ENCODE results near the gene GOLT1A.

The GOLT1A gene

DNA sequence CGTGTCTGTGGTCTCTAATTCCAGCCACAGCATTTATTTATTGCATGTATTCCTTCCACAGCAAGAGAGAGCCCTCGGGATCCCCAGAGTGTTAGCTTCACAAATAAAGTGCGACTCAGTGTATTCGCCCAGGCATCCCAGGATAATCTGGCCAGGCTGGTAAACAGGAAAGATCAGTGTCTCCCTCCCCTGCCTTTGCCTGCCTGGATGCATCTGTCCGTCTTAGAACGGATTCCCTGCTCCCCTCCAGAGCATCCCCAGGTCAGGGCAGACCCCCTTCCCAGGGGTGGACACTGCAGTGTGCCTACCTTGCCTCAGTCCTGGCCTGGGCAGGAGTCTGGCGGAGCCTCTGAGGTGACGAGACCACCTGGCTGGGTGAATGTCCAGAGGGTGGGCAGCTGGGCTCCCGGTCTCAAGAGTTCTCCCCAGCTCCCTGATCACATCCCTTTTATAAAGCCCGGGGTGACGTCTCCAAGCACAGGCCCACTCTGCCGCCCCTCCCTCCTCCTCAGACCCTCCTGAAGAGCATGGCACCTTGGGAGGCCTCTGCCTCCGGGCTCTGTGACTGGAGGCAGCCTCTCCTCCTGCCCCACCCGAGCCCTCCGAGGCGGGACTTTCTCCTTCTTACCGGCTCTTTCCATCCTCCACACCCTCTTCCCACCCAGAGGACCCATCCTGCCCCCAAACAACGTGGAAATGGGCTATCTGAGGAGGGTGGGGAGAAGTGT is 17.6 kb downstream of the GOLT1A start, which contains the start of gene KISS1:
TSS of gene KISS1 (minus strand) at position 424 of the 728 bp plus-strand sequence. CDS start 3,615 bp downstream, outside the sequence.
- no peak for TF ChIP-seq CTCF (IDR thresholded peaks at IDR 0.05; ENCODE audit: control extremely low read depth, extremely low read depth, low read depth, missing control alignments)
- ChIA-PET POLR2A (no interaction called here), CTCF (interaction anchor here (1.0 to 2.7 kb wide), 3 partner anchors 10 to 33 kb away, joined by 3 to 10 read pairs (median 6); no protein-coding TSS in a partner anchor)
- no peak for DNase-seq (ENCODE audit: extremely low spot score)

DNA sequence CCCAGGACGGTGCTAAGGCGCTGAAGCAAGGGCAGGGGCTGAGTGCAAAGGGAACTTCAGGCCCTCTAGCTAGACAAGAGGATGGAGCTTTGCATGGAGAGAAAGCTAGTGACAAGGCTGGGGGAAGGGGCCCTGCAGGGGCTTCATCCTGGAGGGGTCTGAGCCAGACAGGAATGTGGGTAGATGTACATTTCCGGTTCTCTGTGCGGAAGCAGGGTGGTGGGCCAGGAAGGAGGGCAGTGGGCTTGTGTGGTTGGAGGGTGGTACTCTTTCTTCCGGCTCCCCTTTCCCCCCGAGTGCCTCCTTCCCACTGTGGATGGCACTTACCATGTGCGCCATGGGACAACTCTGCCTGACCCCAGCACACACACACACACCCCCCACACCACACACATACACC is 19.0 kb downstream of the GOLT1A start:
- TF ChIP-seq CTCF (IDR thresholded peaks at IDR 0.05; ENCODE audit: control extremely low read depth, extremely low read depth, low read depth, missing control alignments), result no peak
- DNase-seq (ENCODE audit: extremely low spot score), result no peak
- POLR2A ChIA-PET, result no interaction called here
- CTCF ChIA-PET, result interaction anchor here (7.3 kb wide), 1 partner anchor 11 kb away, joined by 46 read pairs; no protein-coding TSS in a partner anchor

DNA sequence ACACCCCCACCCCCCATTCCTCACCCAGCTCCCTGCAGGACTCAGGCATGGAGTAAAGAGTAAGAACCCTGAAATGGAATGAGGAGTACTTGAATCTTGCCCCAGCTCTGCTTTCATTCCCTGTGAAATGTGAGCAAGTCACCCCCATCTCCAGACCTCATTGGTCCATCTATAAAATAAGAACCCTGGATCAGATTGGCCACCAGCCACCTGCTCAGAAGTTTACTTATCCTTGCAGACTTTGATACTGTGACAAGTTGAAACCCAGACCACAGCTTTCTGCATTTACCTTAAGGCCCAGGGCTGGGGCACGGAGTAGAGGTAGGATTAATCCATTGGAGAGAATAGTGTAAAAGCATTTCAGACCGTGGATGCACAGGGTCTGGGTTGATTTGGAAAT is 19.7 kb downstream of the GOLT1A start:
- POLR2A ChIA-PET, result no interaction called here
- no peak for TF ChIP-seq CTCF (IDR thresholded peaks at IDR 0.05; ENCODE audit: control extremely low read depth, extremely low read depth, low read depth, missing control alignments)
- DNase-seq (ENCODE audit: extremely low spot score), result no peak
- CTCF ChIA-PET, result interaction anchor here (7.3 kb wide), 1 partner anchor 12 kb away, joined by 46 read pairs; no protein-coding TSS in a partner anchor

DNA sequence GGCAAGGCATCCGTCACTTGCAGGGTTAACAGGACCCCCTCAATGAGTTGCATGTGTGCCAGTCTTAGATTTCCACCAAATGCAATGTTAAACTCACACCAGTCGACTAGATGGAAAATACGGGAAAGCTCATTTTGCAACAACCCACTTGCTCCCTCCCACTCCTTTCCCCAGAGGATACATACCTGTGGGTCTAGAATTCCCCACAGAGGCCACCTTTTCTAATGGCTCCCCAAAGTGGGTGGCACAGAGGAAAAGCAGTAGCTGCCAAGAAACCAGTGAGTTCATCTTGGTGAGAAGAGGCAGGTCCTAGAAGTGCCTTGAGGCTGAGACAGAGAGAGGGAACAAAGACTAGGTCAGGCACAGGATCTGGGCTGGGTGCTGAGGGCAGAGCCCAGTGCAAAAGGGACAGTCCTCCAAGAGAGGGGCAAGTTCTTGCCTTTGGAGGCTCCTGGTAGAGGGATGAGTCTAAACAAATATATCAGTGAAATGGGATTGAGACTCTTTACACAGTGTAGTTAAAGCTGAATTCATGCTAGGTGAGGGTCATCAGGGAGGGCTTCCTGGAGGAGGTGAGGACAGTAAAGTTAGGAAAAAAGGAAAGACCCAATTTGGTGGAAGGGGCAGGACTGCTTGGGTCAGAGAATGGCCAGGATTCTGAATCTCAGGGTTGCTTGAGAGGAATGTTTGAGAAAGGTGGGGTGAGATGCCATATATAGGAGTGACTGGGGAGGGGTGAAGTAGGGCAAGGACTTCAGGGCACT is 21.0 kb downstream of the GOLT1A start:
- no peak for DNase-seq (ENCODE audit: extremely low spot score)
- ChIA-PET POLR2A (no interaction called here), CTCF (interaction anchor here (7.3 kb wide), 1 partner anchor 13 kb away, joined by 46 read pairs; no protein-coding TSS in a partner anchor)
- TF ChIP-seq CTCF (IDR thresholded peaks at IDR 0.05; ENCODE audit: control extremely low read depth, extremely low read depth, low read depth, missing control alignments), result no peak

GRCh38 chr1:204192046-204192445 is 21.7 kb downstream of the GOLT1A start:
- no peak for DNase-seq (ENCODE audit: extremely low spot score)
- TF ChIP-seq CTCF (IDR thresholded peaks at IDR 0.05; ENCODE audit: control extremely low read depth, extremely low read depth, low read depth, missing control alignments), result no peak
- POLR2A ChIA-PET, result no interaction called here
- CTCF ChIA-PET, result interaction anchor here (1.7 to 7.3 kb wide), 2 partner anchors 14 to 29 kb away, joined by 6 to 46 read pairs; no protein-coding TSS in a partner anchor

- ChIA-PET POLR2A (interaction anchor here (0.6 kb wide), 1 partner anchor 441 kb away, joined by 4 read pairs; no protein-coding TSS in a partner anchor), CTCF (interaction anchor here (1.1 to 7.3 kb wide), 4 partner anchors 13 to 52 kb away, joined by 4 to 46 read pairs (median 5); no protein-coding TSS in a partner anchor)
Observed at GRCh38 chr1:204191456-204191855, 22.3 kb downstream of the GOLT1A start.

More at GRCh38 chr1:204191456-204191855, 22.3 kb downstream of the GOLT1A start:
- no peak for DNase-seq (ENCODE audit: extremely low spot score)
- TF ChIP-seq CTCF (IDR thresholded peaks at IDR 0.05; ENCODE audit: control extremely low read depth, extremely low read depth, low read depth, missing control alignments), result no peak
